ENCODE measurements around the gene IL26.

The IL26 gene

GRCh38 chr12:68253504-68253903, 27.9 kb upstream of the IL26 start, which contains the start of gene IL22:
TSS of gene IL22 (minus strand) at chr12:68253604. CDS start at chr12:68253448, 156 bp downstream.
- CTCF ChIA-PET = no interaction called here
- Histone ChIP-seq H3K9me3 (ENCODE audit: control insufficient read depth, insufficient read depth, low read depth, low read length) (no peaks in the 10 kb centered on the region), H3K27ac (ENCODE audit: extremely low read depth, low read depth, low read length) (no peak within 1 kb of the TSS), H3K4me3 (ENCODE audit: low read depth, low read length) (no peak within 1 kb of the TSS), H3K4me1 (ENCODE audit: control insufficient read depth, insufficient read depth, low read length) (no peaks in the 10 kb centered on the region), H3K36me3 (ENCODE audit: control insufficient read depth in 2 of 2, insufficient read depth in 1 of 2, low read length in 2 of 2) (no peaks in the 10 kb centered on the region)
- POLR2A ChIA-PET = no interaction called here
- no peak for TF ChIP-seq ZNF48 (tag by site-specific recombination; IDR thresholded peaks at IDR 0.05)

- TF ChIP-seq ZNF488 (tag by site-specific recombination; IDR thresholded peaks at IDR 0.05) = no peak
- no peak for TF ChIP-seq ZNF600 (tag by site-specific recombination; IDR thresholded peaks at IDR 0.05)
- TF ChIP-seq ZBTB48 (tag by site-specific recombination; IDR thresholded peaks at IDR 0.05) = no peak
- TF ChIP-seq ZNF473 (tag by site-specific recombination; IDR thresholded peaks at IDR 0.05) = no peak
- TF ChIP-seq ZNF660 (tag by site-specific recombination; IDR thresholded peaks at IDR 0.05) = no peak
- TF ChIP-seq ZNF394 (tag by site-specific recombination; IDR thresholded peaks at IDR 0.05; ENCODE audit: borderline replicate concordance) = no peak
- TF ChIP-seq GLI4 (tag by site-specific recombination; IDR thresholded peaks at IDR 0.05) = no peak
- no peak for TF ChIP-seq TCF7L2 (IDR thresholded peaks at IDR 0.05; ENCODE audit: borderline replicate concordance, low read depth, low read length)
- TF ChIP-seq KLF16 (tag by site-specific recombination; IDR thresholded peaks at IDR 0.05) = no peak
- ChIA-PET POLR2A (no interaction called here), CTCF (interaction anchor here (0.7 kb wide), 1 partner anchor 29 kb away, joined by 5 read pairs; no protein-coding TSS in a partner anchor)
- H3K27ac ChIP-seq (ENCODE audit: extremely low read depth, low read depth, low read length) = no peak overlapping the region
- no peaks in the 10 kb centered on the region for H3K36me3 ChIP-seq (ENCODE audit: control insufficient read depth in 2 of 2, insufficient read depth in 1 of 2, low read length in 2 of 2)
- no peaks in the 10 kb centered on the region for H3K9me3 ChIP-seq (ENCODE audit: control insufficient read depth, insufficient read depth, low read depth, low read length)
- H3K4me3 ChIP-seq (ENCODE audit: low read depth, low read length) = no peak overlapping the region
- no peaks in the 10 kb centered on the region for H3K4me1 ChIP-seq (ENCODE audit: control insufficient read depth, insufficient read depth, low read length)
These were observed 26.5 kb upstream of the IL26 start for GRCh38 chr12:68252077-68252476.

- no peaks in the 10 kb centered on the region for H3K36me3 ChIP-seq (ENCODE audit: control insufficient read depth in 2 of 2, insufficient read depth in 1 of 2, low read length in 2 of 2)
- ChIA-PET POLR2A (no interaction called here), CTCF (no interaction called here)
- TF ChIP-seq ZNF830 (tag by site-specific recombination; IDR thresholded peaks at IDR 0.05; ENCODE audit: low read depth) (no peak), ZNF2 (tag by site-specific recombination; IDR thresholded peaks at IDR 0.05) (no peak), HOXD13 (CRISPR knock-in tag; IDR thresholded peaks at IDR 0.05; ENCODE audit: borderline replicate concordance) (no peak), ZNF776 (tag by site-specific recombination; IDR thresholded peaks at IDR 0.05; ENCODE audit: borderline replicate concordance) (no peak), PBX3 (CRISPR knock-in tag; IDR thresholded peaks at IDR 0.05) (no peak), ZNF521 (tag by site-specific recombination; IDR thresholded peaks at IDR 0.05) (no peak), ZNF623 (tag by site-specific recombination; IDR thresholded peaks at IDR 0.05) (no peak), BCL11A (tag by site-specific recombination; IDR thresholded peaks at IDR 0.05; ENCODE audit: low read depth) (no peak), ZNF423 (tag by site-specific recombination; IDR thresholded peaks at IDR 0.05) (no peak), ZNF112 (tag by site-specific recombination; IDR thresholded peaks at IDR 0.05) (no peak)
- no peaks in the 10 kb centered on the region for H3K9me3 ChIP-seq (ENCODE audit: control insufficient read depth, insufficient read depth, low read depth, low read length)
- H3K27ac ChIP-seq (ENCODE audit: extremely low read depth, low read depth, low read length) = no peak overlapping the region
- H3K4me3 ChIP-seq (ENCODE audit: low read depth, low read length) = no peak overlapping the region
- H3K4me1 ChIP-seq (ENCODE audit: control insufficient read depth, insufficient read depth, low read length) = peaks cover 3% of the 10 kb centered on the region; the same call in 1 of the 2 replicates
These were observed 24.8 kb upstream of the IL26 start for GRCh38 chr12:68250454-68250853.
